Astrocyte of the hippocampus (primary cell): ENCODE results near the gene EBNA1BP2.
"Not testable (repeated sequence)": the region's sequence is repeated elsewhere in the genome, so short reads cannot be mapped to it uniquely, and the experiment has no call there.

Source experiments
- DNase-seq: peaks from one replicate; pipeline ENCODE4 v3.0.0; 2011; ENCODE audit warnings: low read depth, low spot score

Gene EBNA1BP2

GRCh38 chr1:43172527-43172972 is 460 bp upstream of the EBNA1BP2 start:
- DNase-seq, result peak; percentile 93

GRCh38 chr1:43171312-43171875 is 696 bp downstream of the EBNA1BP2 start:
- peak; percentile 5 for DNase-seq

- no peak for DNase-seq
Observed at GRCh38 chr1:43165765-43166164, 6.3 kb downstream of the EBNA1BP2 start.

- DNase-seq, result no peak
Observed at GRCh38 chr1:43165162-43165561, 6.9 kb downstream of the EBNA1BP2 start.

GRCh38 chr1:43156026-43156425 is 16.1 kb downstream of the EBNA1BP2 start:
- no peak for DNase-seq

- DNase-seq, result no peak
Observed at GRCh38 chr1:43153443-43153842, 18.6 kb downstream of the EBNA1BP2 start.

GRCh38 chr1:43152866-43153265 is 19.2 kb downstream of the EBNA1BP2 start:
- DNase-seq, result no peak

GRCh38 chr1:43149889-43150288 is 22.2 kb downstream of the EBNA1BP2 start:
- no peak for DNase-seq

GRCh38 chr1:43147625-43148327 is 24.3 kb downstream of the EBNA1BP2 start:
- DNase-seq, result peak; percentile 92

- DNase-seq, result no peak
Observed at GRCh38 chr1:43144237-43144636, 27.9 kb downstream of the EBNA1BP2 start.

- DNase-seq, result no peak
Observed at GRCh38 chr1:43143441-43143888, 28.6 kb downstream of the EBNA1BP2 start.

- DNase-seq, result no peak
Observed at GRCh38 chr1:43140583-43140982, 31.5 kb downstream of the EBNA1BP2 start.

GRCh38 chr1:43140010-43140409 is 32.1 kb downstream of the EBNA1BP2 start:
- no peak for DNase-seq

GRCh38 chr1:43139295-43139694 is 32.8 kb downstream of the EBNA1BP2 start:
- DNase-seq, result not testable (repeated sequence)

GRCh38 chr1:43137445-43138052 is 34.5 kb downstream of the EBNA1BP2 start:
- no peak for DNase-seq

- no peak for DNase-seq
Observed at GRCh38 chr1:43135857-43136781, 36.0 kb downstream of the EBNA1BP2 start.

- no peak for DNase-seq
Observed at GRCh38 chr1:43134640-43135039, 37.5 kb downstream of the EBNA1BP2 start.

GRCh38 chr1:43134068-43134467 is 38.0 kb downstream of the EBNA1BP2 start:
- no peak for DNase-seq

- DNase-seq, result no peak
Observed at GRCh38 chr1:43129426-43129825, 42.7 kb downstream of the EBNA1BP2 start.

GRCh38 chr1:43128816-43129215 is 43.3 kb downstream of the EBNA1BP2 start:
- DNase-seq, result no peak

GRCh38 chr1:43123031-43123430 is 49.1 kb downstream of the EBNA1BP2 start:
- no peak for DNase-seq
